ENCODE results near the gene OIT3.

Gene OIT3

GRCh38 chr10:72954596-72955554 is 61.3 kb downstream of the OIT3 start, which contains the start of gene PLA2G12B:
TSS of gene PLA2G12B (minus strand) at chr10:72954806. CDS start at chr10:72954685, 121 bp downstream.
- Histone ChIP-seq H3K27me3 (ENCODE audit: insufficient read depth, low read depth) (no peaks in the 10 kb centered on the region), H3K4me2 (no peak within 1 kb of the TSS), H4K20me1 (ENCODE audit: insufficient read depth) (no peaks in the 10 kb centered on the region), H3K4me3 (IDR thresholded peaks at IDR 0.05; ENCODE audit: insufficient read depth, low read depth, low read length) (no peak within 1 kb of the TSS), H2AFZ (ENCODE audit: low read depth) (no peak within 1 kb of the TSS), H3K27ac (no peak within 1 kb of the TSS), H3K36me3 (ENCODE audit: insufficient read depth) (no peaks in the 10 kb centered on the region), H3K4me1 (ENCODE audit: low read depth, poor library complexity, severe bottlenecking) (no peaks in the 10 kb centered on the region), H3K79me2 (ENCODE audit: insufficient read depth, low read depth) (no peaks in the 10 kb centered on the region), H3K9ac (no peak within 1 kb of the TSS)
- no peak for TF ChIP-seq CTCF (conservative IDR thresholded peaks at IDR 0.05; ENCODE audit: low read depth, low read length)

GRCh38 chr10:72956001-72956400 is 62.5 kb downstream of the OIT3 start:
- Histone ChIP-seq H3K79me2 (ENCODE audit: insufficient read depth, low read depth) (no peaks in the 10 kb centered on the region), H3K9ac (no peak overlapping the region), H3K36me3 (ENCODE audit: insufficient read depth) (no peaks in the 10 kb centered on the region), H3K4me1 (ENCODE audit: low read depth, poor library complexity, severe bottlenecking) (no peaks in the 10 kb centered on the region), H3K27ac (no peak overlapping the region), H3K4me3 (IDR thresholded peaks at IDR 0.05; ENCODE audit: insufficient read depth, low read depth, low read length) (no peak overlapping the region), H3K27me3 (ENCODE audit: insufficient read depth, low read depth) (no peaks in the 10 kb centered on the region), H4K20me1 (ENCODE audit: insufficient read depth) (no peaks in the 10 kb centered on the region), H2AFZ (ENCODE audit: low read depth) (no peak overlapping the region), H3K4me2 (no peak overlapping the region)
- TF ChIP-seq CTCF (conservative IDR thresholded peaks at IDR 0.05; ENCODE audit: low read depth, low read length) = no peak

GRCh38 chr10:72976886-72977285 is 83.3 kb downstream of the OIT3 start:
- H3K27ac ChIP-seq = no peak overlapping the region
- no peaks in the 10 kb centered on the region for H3K36me3 ChIP-seq (ENCODE audit: insufficient read depth)
- no peaks in the 10 kb centered on the region for H3K27me3 ChIP-seq (ENCODE audit: insufficient read depth, low read depth)
- no peaks in the 10 kb centered on the region for H4K20me1 ChIP-seq (ENCODE audit: insufficient read depth)
- no peak for TF ChIP-seq CTCF (conservative IDR thresholded peaks at IDR 0.05; ENCODE audit: low read depth, low read length)
- H3K4me3 ChIP-seq (IDR thresholded peaks at IDR 0.05; ENCODE audit: insufficient read depth, low read depth, low read length) = no peak overlapping the region
- H3K9ac ChIP-seq = no peak overlapping the region
- no peak overlapping the region for H2AFZ ChIP-seq (ENCODE audit: low read depth)
- H3K79me2 ChIP-seq (ENCODE audit: insufficient read depth, low read depth) = no peaks in the 10 kb centered on the region
- no peaks in the 10 kb centered on the region for H3K4me1 ChIP-seq (ENCODE audit: low read depth, poor library complexity, severe bottlenecking)
- H3K4me2 ChIP-seq = no peak overlapping the region

GRCh38 chr10:72979709-72980108 is 86.2 kb downstream of the OIT3 start:
- no peaks in the 10 kb centered on the region for H3K79me2 ChIP-seq (ENCODE audit: insufficient read depth, low read depth)
- no peak overlapping the region for H3K4me2 ChIP-seq
- H3K4me1 ChIP-seq (ENCODE audit: low read depth, poor library complexity, severe bottlenecking) = no peaks in the 10 kb centered on the region
- H3K27ac ChIP-seq = no peak overlapping the region
- H4K20me1 ChIP-seq (ENCODE audit: insufficient read depth) = no peaks in the 10 kb centered on the region
- no peaks in the 10 kb centered on the region for H3K27me3 ChIP-seq (ENCODE audit: insufficient read depth, low read depth)
- no peaks in the 10 kb centered on the region for H3K36me3 ChIP-seq (ENCODE audit: insufficient read depth)
- no peak overlapping the region for H3K9ac ChIP-seq
- no peak for TF ChIP-seq CTCF (conservative IDR thresholded peaks at IDR 0.05; ENCODE audit: low read depth, low read length)
- H2AFZ ChIP-seq (ENCODE audit: low read depth) = no peak overlapping the region
- no peak overlapping the region for H3K4me3 ChIP-seq (IDR thresholded peaks at IDR 0.05; ENCODE audit: insufficient read depth, low read depth, low read length)
